Smooth muscle cell (in vitro differentiated cells): Measurements from ENCODE around the gene TSFM. TPM values are rescaled to one million over a fixed set of nuclear protein-coding genes. Genes with fewer than 3 reads are reported as not detected.

Experiments used
- DNase-seq: peaks from one replicate; lab custom pipeline; 2025; ENCODE audit not compliant: unreplicated experiment; lab: John Stamatoyannopoulos, UW
- H2AFZ ChIP-seq: fragments of 200-600 bp; sonication (generic); 2 replicates; pipeline ENCODE4 v1.6.0; 2016; ENCODE audit warnings: antibody characterized with exemption, low read depth, mild to moderate bottlenecking
- H3F3A ChIP-seq: fragments of 200-600 bp; sonication (generic); 2 replicates; pipeline ENCODE4 v1.6.0; 2017; ENCODE audit warnings: antibody characterized with exemption, low read depth
- H3K27ac ChIP-seq: fragments of 200-600 bp; sonication (generic); 2 replicates; pipeline ENCODE4 v1.5.1; 2016; ENCODE audit warnings: low read depth, mild to moderate bottlenecking
- H3K27me3 ChIP-seq: fragments of 200-600 bp; sonication (generic); 2 replicates; pipeline ENCODE4 v1.6.1; 2016; ENCODE audit warnings: low read depth, mild to moderate bottlenecking
- H3K36me3 ChIP-seq: fragments of 200-600 bp; sonication (generic); 2 replicates; pipeline ENCODE4 v1.5.1; 2016; ENCODE audit warnings: low read depth
- H3K4me1 ChIP-seq: fragments of 200-600 bp; sonication (generic); 2 replicates; pipeline ENCODE4 v1.5.1; 2016; ENCODE audit warnings: low read depth
- H3K4me2 ChIP-seq: fragments of 200-600 bp; sonication (generic); 2 replicates; pipeline ENCODE4 v1.6.0; 2016; ENCODE audit warnings: mild to moderate bottlenecking
- H3K4me3 ChIP-seq: fragments of 200-600 bp; sonication (generic); 2 replicates; pipeline ENCODE4 v1.5.1; 2016; ENCODE audit warnings: mild to moderate bottlenecking
- H3K79me2 ChIP-seq: fragments of 200-600 bp; sonication (generic); 2 replicates; pipeline ENCODE4 v1.6.0; 2016; ENCODE audit warnings: low read depth, mild to moderate bottlenecking
- H3K9ac ChIP-seq: fragments of 200-600 bp; sonication (generic); 2 replicates; pipeline ENCODE4 v1.6.0; 2016; ENCODE audit warnings: low read depth
- H3K9me3 ChIP-seq: fragments of 200-600 bp; sonication (generic); replicated peaks from 2 replicates; pipeline ENCODE4 v1.5.1; 2016; ENCODE audit warnings: low read depth
- H4K20me1 ChIP-seq: fragments of 200-600 bp; sonication (generic); 2 replicates; pipeline ENCODE4 v1.6.0; 2016; ENCODE audit warnings: low read depth
- WGBS: methylation state at CpG from one replicate; pipeline ENCODE4 v1.1.7; 2016; ENCODE audit warnings: low lambda C conversion rate; 5-methylcytosine and 5-hydroxymethylcytosine counted together
- polyA plus RNA-seq: library from polyadenylated mRNA; unstranded; fragments of >200 nt; fragmentation: Nextera tagmentation; extraction: Ambion mirVana; gene quantifications from 2 replicates; pipeline ENCODE4 v1.2.1, GENCODE V29; 2016
- total RNA-seq: library from RNA; depleted of rRNA; stranded (reverse); fragments of >200 nt; gene quantifications from 2 replicates; pipeline ENCODE4 v1.2.3, GENCODE V29; 2014
- TF ChIP-seq, protein P1 (sequence below): fragments of 200-600 bp; sonication (generic); IDR thresholded peaks from 2 replicates; pipeline ENCODE4 v1.5.1; 2017; ENCODE audit warnings: borderline replicate concordance, mild to moderate bottlenecking, antibody characterized with exemption; ENCODE audit not compliant: insufficient read depth, poor library complexity, severe bottlenecking

Gene TSFM
- total and polyA plus RNA-seq, 2 experiments from 2014 or later: 16.8 to 24.0 TPM

DNA sequence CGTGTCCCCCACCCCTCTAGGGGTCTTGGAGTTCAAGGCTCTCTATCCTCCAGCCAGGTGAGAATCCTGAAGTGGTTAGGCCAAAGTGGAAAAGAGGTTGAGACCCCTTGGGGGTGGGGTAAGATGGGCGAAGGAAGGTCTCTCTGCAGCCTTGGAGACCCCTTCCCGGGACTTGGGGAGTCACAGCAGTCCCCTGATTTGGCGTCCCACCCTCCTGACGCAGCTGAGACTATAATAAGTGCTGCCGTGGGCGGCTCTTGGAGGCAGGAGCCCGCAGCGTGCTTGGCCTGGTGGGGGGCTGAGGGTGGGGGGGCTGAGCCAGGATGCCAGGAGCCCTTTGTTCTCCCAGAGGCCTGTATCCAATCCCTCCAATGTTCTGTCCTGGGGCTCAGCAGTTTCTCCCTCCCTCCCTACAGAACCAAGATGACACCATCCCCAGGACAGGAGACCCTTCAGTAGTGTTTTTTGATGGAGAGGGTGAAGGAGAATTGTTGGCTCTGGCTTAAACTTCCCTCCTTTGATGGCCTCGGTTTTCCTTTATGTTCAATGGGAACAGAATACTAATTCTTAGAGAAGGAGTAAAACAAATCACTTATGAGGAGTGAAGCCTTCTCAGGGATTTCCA lies 42.6 kb upstream of the TSFM start:
- Histone ChIP-seq H3K9me3 (no peaks in the 10 kb centered on the region), H4K20me1 (no peaks in the 10 kb centered on the region), H2AFZ (no peak overlapping the region), H3K79me2 (no peaks in the 10 kb centered on the region), H3K36me3 (no peaks in the 10 kb centered on the region), H3K27ac (no peak overlapping the region), H3K4me2 (no peak overlapping the region), H3K4me1 (peaks cover 17% of the 10 kb centered on the region), H3K9ac (no peak overlapping the region), H3K4me3 (no peak overlapping the region), H3F3A (no peaks in the 10 kb centered on the region), H3K27me3 (peaks cover 82% of the 10 kb centered on the region)
- DNase-seq: no peak
- 34% methylated on average over 10 of the region's 10 CpGs for WGBS
- TF ChIP-seq, protein P1, sequence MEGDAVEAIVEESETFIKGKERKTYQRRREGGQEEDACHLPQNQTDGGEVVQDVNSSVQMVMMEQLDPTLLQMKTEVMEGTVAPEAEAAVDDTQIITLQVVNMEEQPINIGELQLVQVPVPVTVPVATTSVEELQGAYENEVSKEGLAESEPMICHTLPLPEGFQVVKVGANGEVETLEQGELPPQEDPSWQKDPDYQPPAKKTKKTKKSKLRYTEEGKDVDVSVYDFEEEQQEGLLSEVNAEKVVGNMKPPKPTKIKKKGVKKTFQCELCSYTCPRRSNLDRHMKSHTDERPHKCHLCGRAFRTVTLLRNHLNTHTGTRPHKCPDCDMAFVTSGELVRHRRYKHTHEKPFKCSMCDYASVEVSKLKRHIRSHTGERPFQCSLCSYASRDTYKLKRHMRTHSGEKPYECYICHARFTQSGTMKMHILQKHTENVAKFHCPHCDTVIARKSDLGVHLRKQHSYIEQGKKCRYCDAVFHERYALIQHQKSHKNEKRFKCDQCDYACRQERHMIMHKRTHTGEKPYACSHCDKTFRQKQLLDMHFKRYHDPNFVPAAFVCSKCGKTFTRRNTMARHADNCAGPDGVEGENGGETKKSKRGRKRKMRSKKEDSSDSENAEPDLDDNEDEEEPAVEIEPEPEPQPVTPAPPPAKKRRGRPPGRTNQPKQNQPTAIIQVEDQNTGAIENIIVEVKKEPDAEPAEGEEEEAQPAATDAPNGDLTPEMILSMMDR: no peak

GRCh38 chr12:57740656-57741412 lies 41.8 kb upstream of the TSFM start:
- no peaks in the 10 kb centered on the region for H3K79me2 ChIP-seq
- H3K9me3 ChIP-seq: no peaks in the 10 kb centered on the region
- H3K4me2 ChIP-seq: no peak overlapping the region
- no peak overlapping the region for H3K4me3 ChIP-seq
- no peak overlapping the region for H3K9ac ChIP-seq
- WGBS: 75% methylated on average over 5 of the region's 5 CpGs
- H3K27me3 ChIP-seq: peaks cover 74% of the 10 kb centered on the region
- TF ChIP-seq, protein P1: no peak
- DNase-seq: no peak
- H3K27ac ChIP-seq: no peak overlapping the region
- H2AFZ ChIP-seq: no peak overlapping the region
- H3K4me1 ChIP-seq: peaks cover 16% of the 10 kb centered on the region
- H3K36me3 ChIP-seq: no peaks in the 10 kb centered on the region
- H4K20me1 ChIP-seq: no peaks in the 10 kb centered on the region
- H3F3A ChIP-seq: peaks cover 6% of the 10 kb centered on the region

DNA sequence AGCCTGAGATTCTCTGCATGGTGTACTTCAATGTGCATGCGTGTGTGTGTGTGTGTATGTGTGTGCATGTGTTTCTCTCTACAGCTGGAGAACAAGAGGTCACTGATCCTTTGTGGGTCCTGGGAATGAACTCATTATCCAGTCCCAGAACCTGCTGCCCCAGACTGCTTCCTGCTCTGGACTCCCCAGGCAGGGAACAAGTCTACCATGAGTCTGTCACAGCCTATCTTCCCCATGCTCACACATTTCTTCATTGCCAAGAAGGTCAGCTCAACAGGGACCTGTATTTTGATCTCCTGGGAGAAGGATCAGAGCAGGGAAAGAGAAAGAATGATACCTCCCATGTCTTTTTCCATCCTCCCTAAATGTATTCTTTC lies 41.2 kb upstream of the TSFM start:
- no peak overlapping the region for H3K27ac ChIP-seq
- H2AFZ ChIP-seq: no peak overlapping the region
- no peak overlapping the region for H3K4me3 ChIP-seq
- H3K4me2 ChIP-seq: no peak overlapping the region
- H3K9ac ChIP-seq: no peak overlapping the region
- H3K27me3 ChIP-seq: peaks cover 68% of the 10 kb centered on the region
- H3K9me3 ChIP-seq: no peaks in the 10 kb centered on the region
- no peak for DNase-seq
- H3K36me3 ChIP-seq: no peaks in the 10 kb centered on the region
- no peaks in the 10 kb centered on the region for H4K20me1 ChIP-seq
- peaks cover 20% of the 10 kb centered on the region for H3K4me1 ChIP-seq
- TF ChIP-seq, protein P1: no peak
- no peaks in the 10 kb centered on the region for H3K79me2 ChIP-seq
- peaks cover 12% of the 10 kb centered on the region for H3F3A ChIP-seq
- WGBS: 92% methylated on average over 1 of the region's 1 CpG
